Naive thymus-derived CD8-positive, alpha-beta T cell (primary cell): Measurements from ENCODE around the gene MUC4. TPM values are rescaled to one million over a fixed set of nuclear protein-coding genes. Genes with fewer than 3 reads are reported as not detected.
"Not testable (repeated sequence)": the region's sequence is repeated elsewhere in the genome, so short reads cannot be mapped to it uniquely, and the experiment has no call there.

ENCODE experiments used
- ATAC-seq, 2 donors: fragments of 150-1000 bp; cut with Tn5 transposase in 1 of 2; sonication (Bioruptor Pico), chemical (Tn5 transposase) in 1 of 2; 1 replicate in 1 of 2; 2 replicates in 1 of 2; pipeline ENCODE4 v1.10.0; 2021; ENCODE audit warnings: mild to moderate bottlenecking in 2 of 2, moderate library complexity in 2 of 2
- POLR2A ChIA-PET: fragments of 350-600 bp; sonication (Branson Sonifier 250); formaldehyde crosslinking; loops from one replicate; lab custom pipeline; 2021; ENCODE audit warnings: antibody characterized with exemption; lab: Charles Lee
- DNase-seq, 10 donors: peaks; one replicate each; pipeline versions ENCODE4 v3.0.0 to v3.0.0-alpha.2; 2020 to 2022
- H3K27ac Mint-ChIP-seq, 10 donors: one replicate each; pipeline ENCODE4 v1.8.0; 2020 to 2022; ENCODE audit warnings: mild to moderate bottlenecking in 10 of 10, mixed read lengths in 10 of 10, moderate library complexity in 4 of 10, inconsistent platforms in 1 of 10
- H3K27me3 Mint-ChIP-seq, 5 donors: one replicate each; pipeline ENCODE4 v1.8.0; 2021 to 2022; ENCODE audit warnings: mixed read lengths in 5 of 5
- H3K36me3 Mint-ChIP-seq, 3 donors: one replicate each; pipeline ENCODE4 v1.8.0; 2020 to 2022; ENCODE audit warnings: mixed read lengths in 3 of 3, mild to moderate bottlenecking in 2 of 3, inconsistent platforms in 1 of 3
- H3K4me1 Mint-ChIP-seq, 4 donors: one replicate each; pipeline ENCODE4 v1.8.0; 2021 to 2022; ENCODE audit warnings: mixed read lengths in 4 of 4
- H3K4me3 Mint-ChIP-seq, 10 donors: one replicate each; pipeline ENCODE4 v1.8.0; 2020 to 2022; ENCODE audit warnings: mild to moderate bottlenecking in 10 of 10, mixed read lengths in 10 of 10, moderate library complexity in 6 of 10, inconsistent platforms in 1 of 10
- H3K9me3 Mint-ChIP-seq, 9 donors: one replicate each; pipeline ENCODE4 v1.8.0; 2020 to 2022; ENCODE audit warnings: mixed read lengths in 9 of 9, mild to moderate bottlenecking in 3 of 9, inconsistent platforms in 1 of 9, moderate library complexity in 1 of 9
- polyA plus RNA-seq, 3 donors: library from polyadenylated mRNA; unstranded; fragments of 300-500 nt; fragmentation: Illumina TruSeq; gene quantifications; one replicate each; pipeline ENCODE4 v1.2.3, GENCODE V29; 2021
- total RNA-seq, 8 experiments: library from RNA in 2 of 8; stranded (reverse) in 2 of 8; gene quantifications; one replicate each; pipeline ENCODE4 v1.2.3 and lab custom pipeline; 2021 to 2026

The MUC4 gene
- total and polyA plus RNA-seq, 5 experiments from 2014 or later, result not detected

DNA sequence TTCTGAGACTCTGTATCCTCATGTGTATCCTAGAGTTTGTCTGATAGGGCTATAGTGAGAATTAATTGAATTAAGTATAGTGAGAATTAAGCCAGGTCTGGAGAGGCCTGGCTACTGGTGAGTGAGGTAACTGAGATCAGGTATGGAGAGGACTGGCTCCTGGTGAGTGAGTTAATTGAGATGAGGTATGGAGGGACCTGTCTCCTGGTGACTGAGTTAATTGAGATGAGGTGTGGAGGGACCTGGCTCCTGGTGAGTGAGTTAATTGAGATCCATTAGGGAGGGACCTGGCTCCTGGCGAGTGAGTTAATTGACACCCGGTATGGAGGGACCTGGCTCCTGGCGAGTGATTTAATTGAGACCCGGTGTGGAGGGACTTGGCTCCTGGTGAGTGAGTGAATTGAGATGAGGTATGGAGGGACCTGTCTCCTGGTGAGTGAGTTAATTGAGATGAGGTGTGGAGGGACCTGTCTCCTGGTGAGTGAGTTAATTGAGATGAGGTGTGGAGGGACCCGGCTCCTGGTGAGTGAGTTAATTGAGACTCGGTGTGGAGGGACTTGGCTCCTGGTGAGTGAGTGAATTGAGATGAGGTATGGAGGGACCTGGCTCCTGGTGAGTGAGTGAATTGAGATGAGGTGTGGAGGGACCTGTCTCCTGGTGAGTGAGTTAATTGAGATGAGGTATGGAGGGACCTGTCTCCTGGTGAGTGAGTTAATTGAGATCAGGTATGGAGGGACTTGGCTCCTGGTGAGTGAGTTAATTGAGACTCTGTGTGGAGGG, 101.4 kb downstream of the MUC4 start:
- H3K9me3 Mint-ChIP-seq, DNase-seq, H3K4me3 Mint-ChIP-seq, H3K4me1 Mint-ChIP-seq, POLR2A ChIA-PET, ATAC-seq, H3K27me3 Mint-ChIP-seq: not testable (repeated sequence)
- Mint-ChIP-seq H3K27ac (peak overlapping the region in 3 of 10 donors; percentile 15 to 48 (median 43)), H3K36me3 (peaks cover 15 to 53% (median 39%) of the 10 kb centered on the region in 3 donors)

DNA sequence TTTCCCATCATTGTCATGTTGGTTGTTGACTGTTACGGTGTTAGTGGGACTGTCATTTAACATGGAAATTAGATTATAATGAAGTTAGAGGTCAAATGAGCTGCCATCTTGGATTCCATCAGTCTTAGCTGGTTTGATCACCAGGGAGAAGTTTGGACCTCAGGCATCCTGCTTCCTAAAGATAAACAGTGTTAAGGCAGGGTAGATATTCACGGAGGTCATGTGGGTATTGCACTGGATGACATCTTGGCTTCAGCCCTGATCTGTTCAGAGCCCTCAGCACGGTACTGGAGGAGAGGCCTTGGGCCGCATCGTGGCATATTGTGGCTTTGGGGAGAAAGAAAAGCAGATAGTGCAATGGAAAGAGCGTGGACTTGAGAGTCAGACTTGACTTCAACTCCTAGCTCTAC, 102.0 kb downstream of the MUC4 start:
- no peak for DNase-seq
- peaks cover 9 to 47% (median 33%) of the 10 kb centered on the region in 3 donors for H3K36me3 Mint-ChIP-seq
- H3K27me3 Mint-ChIP-seq, result no peaks in the 10 kb centered on the region
- peak overlapping the region in 1 of 10 donors; percentile 39 for H3K27ac Mint-ChIP-seq
- H3K4me3 Mint-ChIP-seq, result no peak overlapping the region
- ATAC-seq, result no peak
- peaks cover 0 to 6% (median 0%) of the 10 kb centered on the region in 4 donors for H3K4me1 Mint-ChIP-seq
- no peaks in the 10 kb centered on the region for H3K9me3 Mint-ChIP-seq
- POLR2A ChIA-PET, result no interaction called here

DNA sequence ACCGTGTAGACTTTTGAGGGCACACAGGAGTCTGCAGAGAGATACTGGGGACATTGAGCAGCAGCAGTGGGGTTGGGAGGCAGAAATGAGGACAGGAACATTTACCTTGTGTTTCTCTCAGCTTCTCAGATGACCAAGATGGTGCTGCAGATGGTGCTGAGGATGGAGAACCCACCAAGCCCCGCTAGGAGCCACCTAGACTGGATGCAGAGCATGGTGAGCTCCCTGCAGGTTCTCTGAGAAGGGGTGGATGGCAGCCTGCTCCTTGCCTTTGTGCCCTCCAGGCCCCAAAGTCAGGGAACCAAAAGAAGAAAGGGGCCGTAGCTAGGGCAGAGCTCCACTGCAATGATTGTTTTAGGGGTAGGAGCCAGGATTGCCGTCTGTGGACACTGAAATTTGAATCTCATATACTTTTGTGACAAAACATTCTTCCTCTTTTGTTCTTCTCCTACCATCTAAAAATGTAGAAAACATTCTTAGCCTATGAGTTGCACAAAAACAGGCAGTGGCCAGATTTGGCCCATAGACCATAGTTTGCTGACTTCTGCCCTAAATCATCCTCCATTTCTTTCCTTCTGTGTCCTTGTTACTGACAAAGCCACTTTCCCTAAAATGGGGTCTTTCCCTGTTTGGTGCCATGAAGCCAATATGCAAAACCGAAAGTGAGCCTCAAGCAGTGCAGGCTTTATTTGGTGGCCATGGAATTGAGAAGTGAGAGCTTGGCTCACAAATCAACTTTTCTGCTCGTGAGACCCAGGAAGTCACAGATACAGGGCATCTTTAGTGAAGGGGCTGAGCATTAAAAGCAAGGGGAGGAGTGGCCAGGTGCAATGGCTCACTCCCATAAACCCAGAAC, 102.9 kb downstream of the MUC4 start:
- Mint-ChIP-seq H3K4me3 (no peak overlapping the region), H3K4me1 (peaks cover 0 to 3% (median 0%) of the 10 kb centered on the region in 4 donors), H3K9me3 (no peaks in the 10 kb centered on the region), H3K27me3 (no peaks in the 10 kb centered on the region), H3K36me3 (peaks cover 6 to 41% (median 28%) of the 10 kb centered on the region in 3 donors), H3K27ac (peak overlapping the region in 1 of 10 donors; percentile 30)
- ATAC-seq, result no peak
- no peak for DNase-seq
- POLR2A ChIA-PET, result no interaction called here

DNA sequence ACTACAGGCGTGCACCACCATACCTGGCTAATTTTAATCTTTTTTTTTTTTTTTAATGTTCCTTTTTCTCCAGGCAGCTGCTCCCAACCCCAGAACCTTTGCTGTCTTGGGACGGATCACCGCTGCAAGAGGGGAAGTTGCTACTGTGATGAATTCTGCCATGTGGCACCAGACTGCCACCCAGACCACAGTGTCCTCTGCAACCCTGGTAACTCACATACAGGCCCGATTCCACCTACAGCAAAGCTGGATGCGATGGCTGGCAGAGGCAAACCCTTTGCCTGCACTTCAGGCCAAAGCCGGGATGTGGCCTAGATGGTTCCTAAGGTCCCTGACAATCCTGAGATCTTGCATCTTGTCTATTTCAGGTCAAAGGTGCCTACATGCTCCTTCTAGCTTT, 103.7 kb downstream of the MUC4 start:
- no peak for DNase-seq

DNA sequence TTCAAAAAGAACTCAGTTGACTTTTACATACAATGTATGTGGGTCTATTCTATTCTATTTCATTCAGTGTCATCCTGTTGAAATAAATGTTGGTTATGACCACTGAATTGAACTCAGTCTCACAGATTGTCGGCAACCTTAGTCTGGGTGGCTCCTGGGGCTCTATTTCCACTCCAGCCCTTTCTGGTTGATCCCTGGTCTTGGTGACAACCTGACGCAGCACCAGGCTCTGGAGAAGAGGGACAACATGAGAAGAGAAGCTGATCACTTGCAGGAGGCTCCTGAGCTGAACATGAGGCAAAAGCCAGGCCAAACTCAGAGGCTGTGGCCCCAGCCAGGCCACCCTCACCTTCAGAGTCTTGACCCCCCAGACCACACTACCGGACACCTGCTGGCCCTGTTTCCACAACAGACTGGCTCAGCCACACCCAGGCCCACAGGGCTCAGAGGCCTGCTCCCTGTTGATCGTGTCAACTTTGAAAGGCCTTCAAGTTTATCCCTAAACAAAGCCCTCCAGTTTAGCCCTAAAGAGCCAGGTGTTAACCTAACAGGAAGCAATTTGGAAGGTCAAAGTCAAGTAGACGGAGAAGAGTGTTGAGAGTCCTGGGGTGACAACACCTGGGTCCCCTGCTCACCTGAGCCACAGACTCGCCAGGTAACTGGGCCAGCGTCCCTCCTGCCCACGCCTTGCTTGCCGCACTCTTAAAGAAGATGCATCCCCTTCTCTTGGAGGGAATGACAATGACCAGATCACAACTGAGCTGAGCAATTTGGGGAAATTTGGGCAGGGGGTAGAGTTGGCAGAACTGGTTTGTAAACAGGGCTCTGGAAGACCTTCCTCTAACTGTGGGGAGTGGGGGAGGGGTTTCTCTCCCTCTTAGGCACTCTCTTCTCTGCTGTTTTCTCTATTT, 106.4 kb downstream of the MUC4 start:
- ATAC-seq (no peak), DNase-seq (no peak)
- Mint-ChIP-seq H3K9me3 (no peaks in the 10 kb centered on the region), H3K27ac (peak overlapping the region in 2 of 10 donors; percentile 17 to 53), H3K27me3 (no peaks in the 10 kb centered on the region), H3K36me3 (peaks cover 6 to 21% (median 16%) of the 10 kb centered on the region in 3 donors), H3K4me1 (peaks cover 0 to 3% (median 0%) of the 10 kb centered on the region in 4 donors), H3K4me3 (no peak overlapping the region)
- POLR2A ChIA-PET, result no interaction called here

More for the DNA sequence above, 103.7 kb downstream of the MUC4 start:
- peaks cover 6 to 41% (median 28%) of the 10 kb centered on the region in 3 donors for H3K36me3 Mint-ChIP-seq
- H3K27ac Mint-ChIP-seq, result no peak overlapping the region
- no peaks in the 10 kb centered on the region for H3K27me3 Mint-ChIP-seq
- ATAC-seq, result no peak
- POLR2A ChIA-PET, result interaction anchor here (0.6 kb wide), 1 partner anchor 13 kb away, joined by 6 read pairs; no protein-coding TSS in a partner anchor
- peaks cover 0 to 3% (median 0%) of the 10 kb centered on the region in 4 donors for H3K4me1 Mint-ChIP-seq
- H3K9me3 Mint-ChIP-seq, result no peaks in the 10 kb centered on the region
- no peak overlapping the region for H3K4me3 Mint-ChIP-seq

DNA sequence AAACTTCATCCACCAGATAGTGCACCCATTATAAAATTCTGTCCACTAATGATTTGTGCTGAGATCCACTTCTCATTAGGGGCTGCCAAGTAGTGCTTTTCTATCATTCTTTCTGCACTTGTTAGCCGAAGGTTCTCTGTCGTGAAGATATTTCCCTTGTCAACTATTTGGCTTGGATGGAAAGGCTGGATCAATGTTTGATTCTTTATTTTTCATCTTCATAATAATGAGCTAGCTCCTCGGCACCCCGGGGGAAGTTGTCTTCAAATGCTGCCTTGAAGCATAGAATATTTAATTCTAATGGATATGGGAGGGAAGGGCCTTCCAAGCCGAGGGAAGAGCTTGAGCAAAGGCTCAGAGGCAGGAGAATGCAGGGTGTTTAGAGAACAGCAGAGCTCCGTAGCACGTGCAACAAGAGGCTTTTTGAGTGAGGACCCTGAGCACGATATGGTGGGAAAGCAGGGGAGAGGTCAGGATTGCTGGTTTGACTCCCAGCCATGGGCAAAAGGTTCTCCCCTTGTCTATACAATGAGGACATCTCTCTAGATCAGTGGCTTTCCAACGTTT, 107.2 kb downstream of the MUC4 start:
- Mint-ChIP-seq H3K4me1 (peaks cover 0 to 2% (median 0%) of the 10 kb centered on the region in 4 donors), H3K4me3 (no peak overlapping the region)

DNA sequence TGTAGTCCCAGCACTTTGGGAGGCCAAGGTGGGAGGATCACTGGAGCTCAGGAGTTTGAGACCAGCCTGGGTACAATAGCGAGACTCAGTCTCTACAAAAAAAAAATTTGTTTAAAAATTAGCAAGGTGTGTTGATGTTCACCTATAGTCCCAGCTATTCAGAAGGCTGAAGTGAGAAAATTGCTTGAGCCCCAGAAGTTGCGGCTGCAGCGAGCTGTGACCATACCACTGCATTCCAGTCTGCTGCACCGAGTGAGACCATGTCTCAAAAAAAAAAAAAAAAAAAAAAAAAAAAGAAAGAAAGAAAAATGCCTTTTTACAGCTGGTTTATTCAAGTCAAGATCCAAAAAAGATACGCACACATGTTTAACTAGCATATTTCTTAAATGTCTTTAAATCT, 108.0 kb downstream of the MUC4 start:
- POLR2A ChIA-PET, result interaction anchor here (0.6 kb wide), 1 partner anchor 88 kb away, joined by 3 read pairs; no protein-coding TSS in a partner anchor
- Mint-ChIP-seq H3K4me1 (peaks cover 0 to 2% (median under 1%) of the 10 kb centered on the region in 4 donors), H3K36me3 (peaks cover under 1 to 6% (median under 1%) of the 10 kb centered on the region in 3 donors), H3K27ac (no peak overlapping the region), H3K9me3 (no peaks in the 10 kb centered on the region), H3K4me3 (no peak overlapping the region), H3K27me3 (no peaks in the 10 kb centered on the region)
- no peak for DNase-seq
- no peak for ATAC-seq

More for the DNA sequence above, 107.2 kb downstream of the MUC4 start:
- ATAC-seq (no peak), DNase-seq (no peak)
- Mint-ChIP-seq H3K9me3 (no peaks in the 10 kb centered on the region), H3K27ac (no peak overlapping the region), H3K27me3 (no peaks in the 10 kb centered on the region), H3K36me3 (peaks cover 6 to 13% (median 8%) of the 10 kb centered on the region in 3 donors)
- POLR2A ChIA-PET, result interaction anchor here (0.6 kb wide), 1 partner anchor 88 kb away, joined by 3 read pairs; no protein-coding TSS in a partner anchor

DNA sequence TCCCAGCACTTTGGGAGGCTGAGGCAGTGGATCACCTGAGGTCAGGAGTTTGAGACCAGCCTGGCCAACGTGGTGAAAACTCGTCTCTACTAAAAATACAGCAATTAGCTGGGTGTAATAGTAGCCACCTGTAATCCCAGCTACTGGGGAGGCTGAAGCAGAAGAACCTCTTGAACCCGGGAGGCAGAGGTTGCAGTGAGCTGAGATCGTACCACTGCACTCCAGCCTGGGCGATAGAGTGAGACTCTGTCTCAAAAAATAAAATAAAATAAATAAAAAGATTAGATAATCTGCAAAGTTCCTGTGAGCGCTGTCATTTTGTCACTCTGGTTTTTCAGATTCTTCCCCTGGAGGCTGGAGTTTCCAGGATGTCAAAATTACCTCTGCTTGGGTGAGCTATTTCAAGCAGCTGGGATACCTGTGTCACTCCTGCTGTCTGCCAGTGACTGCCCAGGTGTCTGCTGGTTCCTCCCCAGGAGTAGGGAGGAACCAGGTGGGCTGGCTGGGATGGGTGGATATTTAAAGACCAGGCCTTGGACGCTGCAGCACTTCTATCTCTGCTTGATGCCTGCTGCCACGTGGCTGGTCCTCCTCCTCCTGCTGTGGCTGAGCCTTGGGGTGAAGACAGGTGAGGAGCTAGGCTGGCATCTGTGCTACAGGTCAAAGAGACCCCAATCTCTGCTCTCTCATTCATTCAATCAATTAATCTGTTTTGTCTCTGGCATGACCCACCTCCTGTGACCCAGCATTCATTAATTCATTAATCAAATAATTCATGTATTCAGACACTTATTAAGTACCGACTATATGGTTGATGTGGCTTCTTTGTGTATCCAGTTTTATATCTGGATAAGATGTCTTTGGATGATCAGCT, 110.5 kb downstream of the MUC4 start:
- no peaks in the 10 kb centered on the region for H3K27me3 Mint-ChIP-seq
- no peak overlapping the region for H3K4me3 Mint-ChIP-seq
- no peaks in the 10 kb centered on the region for H3K9me3 Mint-ChIP-seq
- DNase-seq, result no peak
- H3K4me1 Mint-ChIP-seq, result peaks cover 0 to 8% (median 1%) of the 10 kb centered on the region in 4 donors
- H3K27ac Mint-ChIP-seq, result peak overlapping the region in 5 of 10 donors; percentile 12 to 58 (median 48)
- POLR2A ChIA-PET, result interaction anchor here (0.7 kb wide), 1 partner anchor 20 kb away, joined by 4 read pairs; no protein-coding TSS in a partner anchor
- no peak for ATAC-seq
- peaks cover 0 to 15% (median under 1%) of the 10 kb centered on the region in 3 donors for H3K36me3 Mint-ChIP-seq

DNA sequence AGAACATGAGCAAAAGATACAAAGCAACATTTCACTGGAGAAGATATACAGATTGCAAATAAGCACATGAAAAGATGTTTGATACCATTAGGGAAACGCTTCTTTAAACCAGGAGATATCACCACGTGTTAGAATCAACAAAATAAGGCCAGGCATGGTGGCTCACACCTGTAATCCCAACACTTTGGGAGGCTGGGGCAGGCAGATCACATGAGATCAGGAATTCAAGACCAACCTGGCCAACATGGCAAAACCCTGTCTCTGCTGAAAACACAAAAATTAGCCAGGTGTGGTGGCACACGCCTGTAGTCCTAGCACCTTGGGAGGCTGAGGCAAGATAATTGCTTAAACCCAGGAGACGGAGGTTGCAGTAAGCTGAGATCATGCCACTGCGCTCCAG, 111.4 kb downstream of the MUC4 start:
- peaks cover 0 to 19% (median 8%) of the 10 kb centered on the region in 3 donors for H3K36me3 Mint-ChIP-seq
- H3K27ac Mint-ChIP-seq, result peak overlapping the region in 3 of 10 donors; percentile 1 to 37 (median 3)
- POLR2A ChIA-PET, result no interaction called here
- H3K27me3 Mint-ChIP-seq, result no peaks in the 10 kb centered on the region
- no peaks in the 10 kb centered on the region for H3K9me3 Mint-ChIP-seq
- ATAC-seq (no peak), DNase-seq (no peak)
- H3K4me3 Mint-ChIP-seq, result no peak overlapping the region
- peaks cover 0 to 8% (median 3%) of the 10 kb centered on the region in 4 donors for H3K4me1 Mint-ChIP-seq

DNA sequence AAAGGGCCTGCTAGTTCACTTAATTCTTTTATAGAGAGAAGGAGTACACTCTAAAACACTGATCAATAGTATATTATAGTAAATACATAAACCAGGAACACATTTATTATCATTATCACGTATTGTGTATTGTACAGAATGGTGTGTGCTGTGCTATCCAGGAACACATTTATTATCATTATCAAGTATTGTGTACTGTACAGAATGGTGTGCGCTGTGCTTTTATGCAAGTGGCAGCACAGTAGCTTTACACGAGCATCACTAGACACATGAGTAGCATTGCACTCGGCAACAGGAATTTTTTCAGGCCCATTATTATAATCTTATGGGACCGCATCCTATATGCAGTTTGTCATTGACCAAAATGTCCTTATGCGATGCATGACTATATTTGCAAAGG, 111.9 kb downstream of the MUC4 start:
- no peak overlapping the region for H3K4me3 Mint-ChIP-seq
- H3K27me3 Mint-ChIP-seq, result no peaks in the 10 kb centered on the region
- H3K9me3 Mint-ChIP-seq, result no peaks in the 10 kb centered on the region
- H3K4me1 Mint-ChIP-seq, result peaks cover 0 to 8% (median 3%) of the 10 kb centered on the region in 4 donors
- POLR2A ChIA-PET, result no interaction called here
- no peak for ATAC-seq
- peaks cover 0 to 19% (median 11%) of the 10 kb centered on the region in 3 donors for H3K36me3 Mint-ChIP-seq
- H3K27ac Mint-ChIP-seq, result peak overlapping the region in 4 of 10 donors; percentile 1 to 78 (median 20)
- DNase-seq, result no peak

DNA sequence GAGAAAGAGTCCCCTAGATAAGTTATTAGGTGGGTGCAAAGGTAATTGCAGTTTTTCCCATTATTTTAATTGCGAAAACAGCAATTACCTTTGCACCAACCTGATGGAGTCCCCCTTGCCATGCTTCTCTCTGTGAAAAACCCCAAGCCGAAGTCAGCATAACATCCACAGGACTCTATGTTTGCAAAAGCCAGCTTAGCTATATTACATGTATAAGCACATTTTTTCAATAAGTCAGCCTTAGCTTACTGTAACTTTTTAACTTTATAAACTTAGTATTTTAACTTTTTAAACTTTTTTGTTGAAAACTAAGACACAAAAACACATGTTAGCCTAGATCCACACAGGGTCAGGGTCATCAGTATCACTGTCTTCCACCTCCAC, 112.3 kb downstream of the MUC4 start:
- Mint-ChIP-seq H3K4me1 (peaks cover 0 to 8% (median 3%) of the 10 kb centered on the region in 4 donors), H3K27me3 (no peaks in the 10 kb centered on the region), H3K9me3 (no peaks in the 10 kb centered on the region), H3K27ac (peak overlapping the region in 4 of 10 donors; percentile 3 to 78 (median 20)), H3K36me3 (peaks cover 0 to 19% (median 11%) of the 10 kb centered on the region in 3 donors), H3K4me3 (no peak overlapping the region)
- ATAC-seq, result no peak
- no peak for DNase-seq
- POLR2A ChIA-PET, result no interaction called here
